ENCODE measurements around the gene SYK.

DNA sequence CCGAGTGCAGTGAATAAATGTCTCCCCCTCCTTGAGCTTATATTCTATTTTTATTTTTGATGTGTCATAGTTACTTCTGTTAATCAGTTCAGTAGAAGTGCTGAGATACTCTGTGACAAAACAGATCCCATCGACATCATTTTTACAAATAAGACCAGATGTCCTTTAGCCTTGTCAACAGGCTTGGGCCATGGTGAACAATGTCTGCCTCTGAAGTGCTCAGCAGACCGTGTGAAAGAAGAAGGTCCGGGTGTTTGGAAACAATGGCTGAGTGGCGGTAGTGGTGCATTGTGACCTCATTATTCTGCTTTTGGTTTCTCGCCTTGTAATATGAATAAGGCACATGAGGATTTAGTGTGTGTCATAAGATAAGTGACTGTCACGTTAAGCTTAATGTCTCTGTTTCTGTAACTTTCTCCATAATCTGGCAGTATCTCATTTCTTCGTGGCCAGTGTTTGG lies 71.2 kb downstream of the SYK start:
- no peak for TF ChIP-seq CTCF (IDR thresholded peaks at IDR 0.05)
- TF ChIP-seq EZH2phosphoT487 (IDR thresholded peaks at IDR 0.05): no peak
